ENCODE results near the gene ARHGAP10. TPM values are rescaled to one million over a fixed set of nuclear protein-coding genes. Genes with fewer than 3 reads are reported as not detected.

The ARHGAP10 gene
- total and polyA plus RNA-seq, 10 of the 15 experiments (the other 5 are each of a cell fraction or from before 2014, with no cell fraction given) = 1.3 to 25.8 (median 17.2) TPM

GRCh38 chr4:147731580-147732517 is at the start of gene ARHGAP10 (continued):
- TF ChIP-seq CUX1 (IDR thresholded peaks at IDR 0.05; ENCODE audit: insufficient replicate concordance, low read depth, low read length) (no peak), RAD21 (IDR thresholded peaks at IDR 0.05; ENCODE audit: insufficient read depth, low read depth, low read length) (no peak), SREBF1 (IDR thresholded peaks at IDR 0.05; ENCODE audit: low read length) (no peak), EED (IDR thresholded peaks at IDR 0.05; ENCODE audit: low read depth) (0 out of 2 replicates have a peak, but pooled peaks have one; percentile 23), TCF3 (IDR thresholded peaks at IDR 0.05; ENCODE audit: borderline replicate concordance, insufficient read depth, low read depth, low read length) (0 out of 2 replicates have a peak, but pooled peaks have one; percentile 33), ASH2L (IDR thresholded peaks at IDR 0.05; ENCODE audit: borderline replicate concordance, low read depth) (0 out of 2 replicates have a peak, but pooled peaks have one; percentile 23), CEBPB (IDR thresholded peaks at IDR 0.05; ENCODE audit: borderline replicate concordance in 1 of 2, low read depth in 2 of 2, low read length in 2 of 2) (no peak), NR2C1 (IDR thresholded peaks at IDR 0.05) (no peak), SMAD1 (IDR thresholded peaks at IDR 0.05; ENCODE audit: low read depth, partially characterized antibody) (no peak), BACH1 (IDR thresholded peaks at IDR 0.05; ENCODE audit: borderline replicate concordance) (peak; percentile 78), POLR2AphosphoS2 (IDR thresholded peaks at IDR 0.05; ENCODE audit: low read depth, low read length) (no peak), IKZF2 (IDR thresholded peaks at IDR 0.05) (peak in 1 of 2 experiments; percentile 30; a peak in 2 of 4 replicates), RAD51 (IDR thresholded peaks at IDR 0.05) (no peak), MEF2B (IDR thresholded peaks at IDR 0.05; ENCODE audit: partially characterized antibody, poor library complexity, severe bottlenecking) (no peak), NR2F1 (conservative IDR thresholded peaks at IDR 0.05) (peak; percentile 29; the same call in 1 of the 2 replicates), NFIC (IDR thresholded peaks at IDR 0.05; ENCODE audit: low read depth, low read length) (no peak), KDM1A (IDR thresholded peaks at IDR 0.05; ENCODE audit: borderline replicate concordance) (no peak), POLR2A (IDR thresholded peaks at IDR 0.05; ENCODE audit: low read depth, low read length) (peak; percentile 78), ZNF384 (IDR thresholded peaks at IDR 0.05; ENCODE audit: borderline replicate concordance, low read depth, low read length) (no peak), HDAC6 (IDR thresholded peaks at IDR 0.05; ENCODE audit: unreplicated experiment) (peak; percentile 75), JUND (IDR thresholded peaks at IDR 0.05; ENCODE audit: low read depth, low read length) (no peak), YBX1 (IDR thresholded peaks at IDR 0.05) (no peak), FOXM1 (IDR thresholded peaks at IDR 0.05; ENCODE audit: low read depth, low read length) (no peak)
- TF ChIP-seq, protein P1, sequence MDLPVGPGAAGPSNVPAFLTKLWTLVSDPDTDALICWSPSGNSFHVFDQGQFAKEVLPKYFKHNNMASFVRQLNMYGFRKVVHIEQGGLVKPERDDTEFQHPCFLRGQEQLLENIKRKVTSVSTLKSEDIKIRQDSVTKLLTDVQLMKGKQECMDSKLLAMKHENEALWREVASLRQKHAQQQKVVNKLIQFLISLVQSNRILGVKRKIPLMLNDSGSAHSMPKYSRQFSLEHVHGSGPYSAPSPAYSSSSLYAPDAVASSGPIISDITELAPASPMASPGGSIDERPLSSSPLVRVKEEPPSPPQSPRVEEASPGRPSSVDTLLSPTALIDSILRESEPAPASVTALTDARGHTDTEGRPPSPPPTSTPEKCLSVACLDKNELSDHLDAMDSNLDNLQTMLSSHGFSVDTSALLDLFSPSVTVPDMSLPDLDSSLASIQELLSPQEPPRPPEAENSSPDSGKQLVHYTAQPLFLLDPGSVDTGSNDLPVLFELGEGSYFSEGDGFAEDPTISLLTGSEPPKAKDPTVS (IDR thresholded peaks at IDR 0.05; ENCODE audit: low read depth, low read length) = no peak

Data from GM12878 (cell line).